GM23248 (cell line): ENCODE data around the gene FIS1.

ENCODE experiments used
- EZH2 ChIP-seq: fragments of 200-600 bp; sonication (generic); IDR thresholded peaks from 2 replicates; pipeline ENCODE4 v1.6.1; 2018; ENCODE audit warnings: antibody characterized with exemption, mild to moderate bottlenecking; ENCODE audit not compliant: insufficient read depth, poor library complexity, severe bottlenecking
- EZH2phosphoT487 ChIP-seq: fragments of 200-600 bp; sonication (generic); IDR thresholded peaks from 2 replicates; pipeline ENCODE4 v1.6.1; 2018; ENCODE audit warnings: antibody characterized with exemption, moderate library complexity, mild to moderate bottlenecking, low read depth; ENCODE audit not compliant: insufficient read depth

DNA sequence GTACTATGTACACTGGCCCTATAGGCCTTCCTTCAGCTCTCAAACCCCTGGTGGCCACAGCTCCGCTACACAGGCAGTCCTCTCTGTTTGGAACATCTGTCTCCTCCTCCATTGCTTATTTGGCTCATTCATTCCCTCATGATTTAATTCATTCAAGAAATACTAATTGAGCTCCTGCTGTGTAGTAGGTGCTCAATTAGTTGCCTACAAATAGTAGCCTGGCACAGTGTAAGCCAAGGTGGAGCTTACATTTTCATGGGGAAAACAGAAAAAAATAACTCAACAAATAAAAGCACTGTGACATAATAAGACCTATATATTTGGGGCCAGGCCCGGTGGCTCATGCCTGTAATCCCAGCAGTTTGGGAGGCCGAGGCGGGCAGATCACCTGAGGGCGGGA lies 3.4 kb upstream of the FIS1 start:
- TF ChIP-seq EZH2phosphoT487 (no peak), EZH2 (no peak)
